D721Med (cell line): ENCODE data around the gene GMEB2.

Experiments
- DNase-seq: peaks from one replicate; pipeline ENCODE4 v3.0.0; 2011; ENCODE audit warnings: low spot score; ENCODE audit not compliant: insufficient read length
- FAIRE-seq: peaks from 2 replicates; lab custom pipeline; 2011; peaks lifted over from hg19 to GRCh38; lab: Jason Lieb, UNC
- CTCF ChIP-seq: IDR thresholded peaks from 2 replicates; pipeline ENCODE4 v1.5.1; 2012; ENCODE audit warnings: mild to moderate bottlenecking, control low read depth; ENCODE audit not compliant: insufficient read depth; ENCODE audit errors: missing control alignments

GMEB2 gene

GRCh38 chr20:63567136-63567385 lies 59.8 kb downstream of the GMEB2 start:
- no peak for DNase-seq
- FAIRE-seq, result no peak
- TF ChIP-seq CTCF, result no peak

- TF ChIP-seq CTCF, result no peak
- FAIRE-seq, result no peak
- no peak for DNase-seq
Observed at GRCh38 chr20:63566395-63567135, 60.3 kb downstream of the GMEB2 start.

- TF ChIP-seq CTCF, result no peak
- DNase-seq (no peak), FAIRE-seq (no peak)
Observed at GRCh38 chr20:63565699-63566335, 61.1 kb downstream of the GMEB2 start.

GRCh38 chr20:63565021-63565698 lies 61.7 kb downstream of the GMEB2 start:
- FAIRE-seq (no peak), DNase-seq (no peak)
- TF ChIP-seq CTCF, result no peak

GRCh38 chr20:63564036-63564810 lies 62.7 kb downstream of the GMEB2 start:
- no peak for FAIRE-seq

More at GRCh38 chr20:63564036-63564810, 62.7 kb downstream of the GMEB2 start:
- no peak for DNase-seq
- no peak for TF ChIP-seq CTCF
